ENCODE data around the gene GGT1. TPM values are rescaled to one million over a fixed set of nuclear protein-coding genes. Genes with fewer than 3 reads are reported as not detected.

The GGT1 gene
- total RNA-seq, 1 experiment from 2014 or later = 14.0 TPM

- no TSS peak for BruUV-seq (replicated peaks)
- POLR2A ChIA-PET = no interaction called here
These were observed 3.5 kb upstream of the GGT1 start for GRCh38 chr22:24599514-24599913.

More at GRCh38 chr22:24599514-24599913, 3.5 kb upstream of the GGT1 start:
- Histone ChIP-seq H3K9ac (ENCODE audit: low read length) (no peak overlapping the region), H3K27ac (ENCODE audit: low read depth, low read length) (no peak overlapping the region), H3K4me1 (ENCODE audit: control insufficient read depth in 1 of 2, insufficient read depth in 2 of 2, low read length in 2 of 2) (peaks cover 28 to 40% of the 10 kb centered on the region in 2 experiments), H2AFZ (ENCODE audit: low read depth, low read length, poor library complexity, severe bottlenecking) (no peak overlapping the region), H3K36me3 (ENCODE audit: control insufficient read depth in 1 of 2, insufficient read depth in 2 of 2, low read length in 2 of 2) (no peaks in the 10 kb centered on the region), H3K9me2 (ENCODE audit: insufficient read depth) (no peaks in the 10 kb centered on the region), H3K79me2 (ENCODE audit: insufficient read depth, low read length) (no peaks in the 10 kb centered on the region), H4K20me1 (ENCODE audit: insufficient read depth) (no peaks in the 10 kb centered on the region), H3K4me3 (replicated peaks in 1 of 2; ENCODE audit: low read depth in 1 of 2, low read length in 2 of 2) (no peak overlapping the region), H3K27me3 (ENCODE audit: insufficient read depth, low read length) (no peaks in the 10 kb centered on the region), H3K9me3 (ENCODE audit: control insufficient read depth in 1 of 2, insufficient read depth in 1 of 2, low read depth in 1 of 2, low read length in 2 of 2) (no peaks in the 10 kb centered on the region), H3K4me2 (ENCODE audit: low read length) (no peak overlapping the region)
- ATAC-seq (no peak), DNase-seq (ENCODE audit: low read depth, low spot score) (no peak)
- ChIA-PET RAD21 (ENCODE audit: low non-redundant PET in 1 of 2, low total read pairs in 2 of 2, uncharacterized antibody in 2 of 2, unreplicated experiment in 2 of 2) (no interaction called here), CTCF (no interaction called here)
- intact Hi-C loops (cut with micrococcal nuclease) = no loop called here
- TF ChIP-seq CEBPB (IDR thresholded peaks at IDR 0.05; ENCODE audit: low read depth) = no peak
- no peak for TF ChIP-seq ELF1 (IDR thresholded peaks at IDR 0.05; ENCODE audit: borderline replicate concordance, low read depth)
- no peak for TF ChIP-seq ATF3 (IDR thresholded peaks at IDR 0.05)
- TF ChIP-seq ZNF274 (IDR thresholded peaks at IDR 0.05; ENCODE audit: low read depth, low read length) = no peak
- no peak for TF ChIP-seq EZH2phosphoT487 (IDR thresholded peaks at IDR 0.05; ENCODE audit: borderline replicate concordance)
- TF ChIP-seq SP1 (IDR thresholded peaks at IDR 0.05; ENCODE audit: low read depth) = no peak
- TF ChIP-seq TCF7L2 (IDR thresholded peaks at IDR 0.05; ENCODE audit: borderline replicate concordance, extremely low read depth, insufficient read depth, insufficient read length) = no peak
- TF ChIP-seq SIN3A (IDR thresholded peaks at IDR 0.05; ENCODE audit: low read depth) = no peak
- no peak for TF ChIP-seq SRF (IDR thresholded peaks at IDR 0.05; ENCODE audit: low read depth)
- TF ChIP-seq REST (IDR thresholded peaks at IDR 0.05; ENCODE audit: low read depth) = no peak
- TF ChIP-seq EZH2 (IDR thresholded peaks at IDR 0.05) = no peak
- TF ChIP-seq EGR1 (IDR thresholded peaks at IDR 0.05; ENCODE audit: low read depth) = no peak
- no peak for TF ChIP-seq ZBTB33 (IDR thresholded peaks at IDR 0.05; ENCODE audit: extremely low read depth, insufficient replicate concordance, low read length)
- no peak for TF ChIP-seq YY1 (IDR thresholded peaks at IDR 0.05; ENCODE audit: extremely low read depth, insufficient replicate concordance, low read depth, low read length)
- no peak for TF ChIP-seq POLR2AphosphoS5 (IDR thresholded peaks at IDR 0.05; ENCODE audit: low read depth, low read length)
- no peak for TF ChIP-seq RAD21 (IDR thresholded peaks at IDR 0.05; ENCODE audit: low read depth)
- TF ChIP-seq POLR2A (IDR thresholded peaks at IDR 0.05; ENCODE audit: borderline replicate concordance, extremely low read depth, insufficient read depth, insufficient read length) = no peak
